Tibial nerve (tissue), 4 donors: ENCODE measurements around the gene MRPS11. TPM values are rescaled to one million over a fixed set of nuclear protein-coding genes. Genes with fewer than 3 reads are reported as not detected.

Source experiments
- DNase-seq, 2 donors: peaks; one replicate each; pipeline ENCODE4 v3.0.0-alpha.2; 2019; ENCODE audit warnings: low spot score in 2 of 2
- H3K27ac ChIP-seq, 4 donors: fragments of 200-600 bp; sonication (generic) in 3 of 4; one replicate each; pipeline ENCODE4 v1.5.1; 2017 to 2019; ENCODE audit warnings: mild to moderate bottlenecking in 1 of 4
- H3K27me3 ChIP-seq, 2 donors: fragments of 200-600 bp; sonication (generic) in 1 of 2; one replicate each; pipeline versions ENCODE4 v1.5.1 to v1.6.0; 2017 to 2019
- H3K36me3 ChIP-seq, 3 donors: fragments of 200-600 bp; sonication (generic); one replicate each; pipeline ENCODE4 v1.5.1; 2018 to 2019
- H3K4me1 ChIP-seq, 4 donors: fragments of 200-600 bp; sonication (generic) in 3 of 4; one replicate each; pipeline ENCODE4 v1.5.1; 2017 to 2019
- H3K4me3 ChIP-seq, 4 donors: fragments of 200-600 bp; sonication (generic) in 3 of 4; one replicate each; pipeline ENCODE4 v1.5.1; 2017 to 2019; ENCODE audit warnings: mild to moderate bottlenecking in 1 of 4, moderate library complexity in 1 of 4
- H3K9me3 ChIP-seq, 4 donors: fragments of 200-600 bp; sonication (generic) in 3 of 4; one replicate each; pipeline ENCODE4 v1.5.1; 2017 to 2019
- EP300 ChIP-seq, 2 donors: sonication (generic); formaldehyde crosslinking; IDR thresholded peaks; one replicate each; pipeline ENCODE4 v1.6.1; 2017; ENCODE audit warnings: antibody characterized with exemption in 2 of 2, mild to moderate bottlenecking in 1 of 2
- POLR2A ChIP-seq, 2 donors: fragments of 450-650 bp; IDR thresholded peaks; one replicate each; pipeline ENCODE4 v1.6.1; 2017; ENCODE audit warnings: antibody characterized with exemption in 2 of 2, mild to moderate bottlenecking in 2 of 2, moderate library complexity in 2 of 2
- WGBS, 2 donors: methylation state at CpG; one replicate each; pipeline ENCODE4 v1.1.5; 2018; 5-methylcytosine and 5-hydroxymethylcytosine counted together
- total RNA-seq, 4 donors: library from RNA; depleted of rRNA; stranded (reverse); fragments of >200 nt; gene quantifications; one replicate each; pipeline ENCODE4 v1.1.0, GENCODE V29; 2016
- TF ChIP-seq, protein P1 (sequence below), 5 experiments: fragments of 200-600 bp in 3 of 5; fragments of 450-650 bp in 2 of 5; sonication (generic) in 3 of 5; IDR thresholded peaks; one replicate each; pipeline ENCODE4 v1.5.1; 2016 to 2019; ENCODE audit warnings: antibody characterized with exemption in 5 of 5, mild to moderate bottlenecking in 3 of 5, moderate library complexity in 2 of 5

MRPS11 gene
- total RNA-seq, 4 donors from 2014 or later, result 22.2 to 45.4 (median 37.1) TPM

DNA sequence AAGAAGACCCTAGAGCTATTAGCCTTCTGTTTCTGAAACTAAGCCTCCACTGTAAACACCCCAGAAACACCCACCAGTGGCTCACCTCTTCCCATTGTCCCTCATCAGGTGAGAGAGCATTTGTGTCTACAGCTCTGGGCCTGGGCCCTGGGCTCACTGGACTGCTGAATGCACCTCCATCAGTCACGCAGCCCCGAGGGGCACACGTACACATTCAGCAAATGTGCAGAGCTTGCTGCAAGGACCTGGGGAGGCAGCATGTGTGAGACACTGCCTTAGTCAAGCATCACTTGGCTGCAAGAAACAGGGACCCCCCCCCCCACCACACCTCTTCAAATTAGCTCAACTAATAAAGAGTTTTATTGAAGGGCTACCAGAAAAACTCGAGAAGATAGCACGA lies 29.3 kb upstream of the MRPS11 start:
- H3K36me3 ChIP-seq, result no peaks in the 10 kb centered on the region
- H3K27me3 ChIP-seq, result no peaks in the 10 kb centered on the region
- H3K9me3 ChIP-seq, result peaks cover 0 to 9% (median 0%) of the 10 kb centered on the region in 4 donors
- H3K4me1 ChIP-seq, result no peaks in the 10 kb centered on the region
- 69 to 74% methylated on average over 5 of the region's 5 CpGs for WGBS, 2 donors
- H3K4me3 ChIP-seq, result no peak overlapping the region
- TF ChIP-seq POLR2A (IDR thresholded peaks at IDR 0.05) (no peak), EP300 (IDR thresholded peaks at IDR 0.05) (no peak)
- TF ChIP-seq, protein P1, sequence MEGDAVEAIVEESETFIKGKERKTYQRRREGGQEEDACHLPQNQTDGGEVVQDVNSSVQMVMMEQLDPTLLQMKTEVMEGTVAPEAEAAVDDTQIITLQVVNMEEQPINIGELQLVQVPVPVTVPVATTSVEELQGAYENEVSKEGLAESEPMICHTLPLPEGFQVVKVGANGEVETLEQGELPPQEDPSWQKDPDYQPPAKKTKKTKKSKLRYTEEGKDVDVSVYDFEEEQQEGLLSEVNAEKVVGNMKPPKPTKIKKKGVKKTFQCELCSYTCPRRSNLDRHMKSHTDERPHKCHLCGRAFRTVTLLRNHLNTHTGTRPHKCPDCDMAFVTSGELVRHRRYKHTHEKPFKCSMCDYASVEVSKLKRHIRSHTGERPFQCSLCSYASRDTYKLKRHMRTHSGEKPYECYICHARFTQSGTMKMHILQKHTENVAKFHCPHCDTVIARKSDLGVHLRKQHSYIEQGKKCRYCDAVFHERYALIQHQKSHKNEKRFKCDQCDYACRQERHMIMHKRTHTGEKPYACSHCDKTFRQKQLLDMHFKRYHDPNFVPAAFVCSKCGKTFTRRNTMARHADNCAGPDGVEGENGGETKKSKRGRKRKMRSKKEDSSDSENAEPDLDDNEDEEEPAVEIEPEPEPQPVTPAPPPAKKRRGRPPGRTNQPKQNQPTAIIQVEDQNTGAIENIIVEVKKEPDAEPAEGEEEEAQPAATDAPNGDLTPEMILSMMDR (IDR thresholded peaks at IDR 0.05), result no peak
- DNase-seq, result no peak
- H3K27ac ChIP-seq, result no peak overlapping the region

DNA sequence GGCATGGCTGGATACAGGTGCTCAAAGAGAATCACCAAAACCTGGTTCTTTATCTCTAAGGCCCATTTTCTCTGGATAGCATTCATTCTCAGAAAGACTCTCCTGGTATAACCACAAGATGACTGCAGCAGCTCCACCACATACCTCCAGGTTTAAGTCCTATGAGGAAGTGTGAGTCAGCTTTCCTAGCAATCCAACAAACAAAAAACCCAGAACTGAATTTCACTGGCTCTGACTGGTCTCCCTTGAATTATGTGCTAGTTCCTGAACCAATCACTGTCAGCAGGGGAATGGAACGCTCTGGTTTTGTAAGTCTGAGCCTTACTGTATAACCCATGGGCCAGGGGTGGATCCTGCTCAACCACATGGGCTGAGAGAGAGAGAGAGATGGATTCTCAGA lies 27.5 kb upstream of the MRPS11 start:
- Histone ChIP-seq H3K4me1 (no peaks in the 10 kb centered on the region), H3K27ac (no peak overlapping the region), H3K27me3 (no peaks in the 10 kb centered on the region), H3K9me3 (peaks cover 0 to 18% (median 0%) of the 10 kb centered on the region in 4 donors), H3K4me3 (no peak overlapping the region), H3K36me3 (no peaks in the 10 kb centered on the region)
- 69 to 75% methylated on average over 1 of the region's 1 CpG for WGBS, 2 donors
- TF ChIP-seq EP300 (IDR thresholded peaks at IDR 0.05) (no peak), POLR2A (IDR thresholded peaks at IDR 0.05) (no peak)
- TF ChIP-seq, protein P1 (IDR thresholded peaks at IDR 0.05), result no peak
- no peak for DNase-seq

DNA sequence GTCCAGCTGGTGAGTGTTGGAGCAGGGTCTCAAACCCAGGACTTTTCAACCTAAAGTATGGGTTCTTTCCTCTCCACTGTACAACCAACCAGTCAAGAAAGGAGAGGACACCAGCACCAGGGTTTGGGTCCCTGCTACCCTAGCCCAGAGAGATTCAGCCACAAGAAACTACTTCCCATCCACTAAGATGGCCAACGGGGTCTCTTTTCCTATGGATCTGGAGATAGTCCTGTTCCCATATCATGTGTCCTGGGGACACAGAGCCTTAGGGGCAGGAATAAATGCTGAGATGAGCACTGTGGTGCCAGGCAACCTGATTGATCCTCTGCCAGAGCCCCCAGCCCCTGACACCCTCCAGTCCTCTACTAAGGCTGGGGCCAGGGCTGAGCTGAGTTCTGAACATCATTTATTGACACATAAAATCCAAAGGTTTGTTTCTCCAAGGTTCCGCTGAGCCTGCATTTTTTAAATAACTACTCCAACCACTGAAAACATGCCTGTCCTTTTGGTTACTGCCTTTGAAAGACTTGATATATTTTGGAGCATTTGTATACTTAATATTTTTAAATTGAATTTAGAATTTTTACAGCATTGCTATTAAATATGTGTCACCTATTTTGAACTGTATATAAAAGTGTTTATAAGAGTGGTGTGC lies 26.3 kb upstream of the MRPS11 start:
- Histone ChIP-seq H3K27me3 (no peaks in the 10 kb centered on the region), H3K4me3 (no peak overlapping the region), H3K4me1 (no peaks in the 10 kb centered on the region), H3K36me3 (no peaks in the 10 kb centered on the region), H3K9me3 (peaks cover 0 to 21% (median 0%) of the 10 kb centered on the region in 4 donors), H3K27ac (no peak overlapping the region)
- TF ChIP-seq, protein P1 (IDR thresholded peaks at IDR 0.05), result no peak
- TF ChIP-seq POLR2A (IDR thresholded peaks at IDR 0.05) (no peak), EP300 (IDR thresholded peaks at IDR 0.05) (no peak)
- 83 to 94% methylated on average over 1 to 2 of the region's 2 CpGs for WGBS, 2 donors
- DNase-seq, result no peak

DNA sequence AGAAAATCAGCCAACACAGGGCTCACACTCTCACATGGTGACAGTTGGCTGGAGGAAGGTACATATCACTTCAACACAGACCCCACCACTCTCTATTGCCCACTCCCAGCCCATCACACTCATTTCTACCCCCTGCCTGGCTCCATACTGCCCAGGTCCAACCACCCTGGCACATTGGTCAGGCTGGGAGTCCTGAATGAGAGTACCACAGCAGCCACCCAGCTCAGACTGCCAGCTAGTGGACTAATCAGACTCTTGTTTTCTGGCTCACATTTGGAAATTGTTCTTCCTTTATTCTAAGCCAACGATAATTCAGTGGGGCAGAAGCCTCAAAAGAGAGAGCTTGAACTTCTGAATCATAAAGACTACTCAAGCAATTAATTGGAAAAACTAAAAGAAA lies 20.3 kb upstream of the MRPS11 start:
- WGBS, 2 donors, result 59 to 74% methylated on average over 1 of the region's 1 CpG
- Histone ChIP-seq H3K4me3 (no peak overlapping the region), H3K27me3 (no peaks in the 10 kb centered on the region), H3K36me3 (no peaks in the 10 kb centered on the region), H3K9me3 (peaks cover 0 to 21% (median 0%) of the 10 kb centered on the region in 4 donors), H3K27ac (no peak overlapping the region), H3K4me1 (no peaks in the 10 kb centered on the region)
- no peak for DNase-seq
- TF ChIP-seq EP300 (IDR thresholded peaks at IDR 0.05) (no peak), POLR2A (IDR thresholded peaks at IDR 0.05) (no peak)
- TF ChIP-seq, protein P1 (IDR thresholded peaks at IDR 0.05), result no peak

DNA sequence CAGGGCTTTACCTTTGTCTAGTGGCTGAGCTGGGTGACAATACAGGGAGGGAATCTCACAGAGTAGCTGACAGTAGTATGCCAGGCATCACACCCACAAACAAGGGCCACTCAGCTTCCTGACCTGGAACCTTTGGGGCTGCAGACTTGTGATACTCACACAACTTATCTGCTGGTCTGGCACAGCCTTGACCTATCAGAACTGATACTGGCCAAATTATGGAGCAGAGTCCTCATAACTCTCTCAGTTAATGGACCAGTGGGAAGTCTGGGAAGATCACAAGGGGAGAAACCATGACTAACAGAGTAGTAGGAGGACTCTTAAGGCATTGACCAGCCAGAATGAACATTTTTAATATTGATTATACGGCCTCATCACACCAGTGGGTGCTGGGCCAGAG lies 19.8 kb upstream of the MRPS11 start:
- no peak overlapping the region for H3K27ac ChIP-seq
- no peaks in the 10 kb centered on the region for H3K36me3 ChIP-seq
- TF ChIP-seq EP300 (IDR thresholded peaks at IDR 0.05) (no peak), POLR2A (IDR thresholded peaks at IDR 0.05) (no peak)
- TF ChIP-seq, protein P1 (IDR thresholded peaks at IDR 0.05), result no peak
- no peaks in the 10 kb centered on the region for H3K27me3 ChIP-seq
- WGBS, 2 donors, result 85 to 100% methylated on average over 1 of the region's 1 CpG
- no peaks in the 10 kb centered on the region for H3K4me1 ChIP-seq
- no peak for DNase-seq
- peaks cover 0 to 17% (median 0%) of the 10 kb centered on the region in 4 donors for H3K9me3 ChIP-seq
- H3K4me3 ChIP-seq, result no peak overlapping the region
